GM10266 (cell line): ENCODE results near the gene IL12B.

Experiments
- DNase-seq: peaks from one replicate; pipeline ENCODE4 v3.0.0; 2012; ENCODE audit errors: extremely low spot score
- CTCF ChIP-seq: IDR thresholded peaks from 2 replicates; pipeline ENCODE4 v1.5.1; 2012; ENCODE audit warnings: mild to moderate bottlenecking, low read depth; ENCODE audit not compliant: control insufficient read depth, insufficient read depth; ENCODE audit errors: missing control alignments

The IL12B gene

GRCh38 chr5:159317849-159318248, 12.4 kb downstream of the IL12B start:
- DNase-seq: no peak
- no peak for TF ChIP-seq CTCF

- DNase-seq: peak; percentile 64
Measured at GRCh38 chr5:159316519-159317383, 13.5 kb downstream of the IL12B start.

DNA sequence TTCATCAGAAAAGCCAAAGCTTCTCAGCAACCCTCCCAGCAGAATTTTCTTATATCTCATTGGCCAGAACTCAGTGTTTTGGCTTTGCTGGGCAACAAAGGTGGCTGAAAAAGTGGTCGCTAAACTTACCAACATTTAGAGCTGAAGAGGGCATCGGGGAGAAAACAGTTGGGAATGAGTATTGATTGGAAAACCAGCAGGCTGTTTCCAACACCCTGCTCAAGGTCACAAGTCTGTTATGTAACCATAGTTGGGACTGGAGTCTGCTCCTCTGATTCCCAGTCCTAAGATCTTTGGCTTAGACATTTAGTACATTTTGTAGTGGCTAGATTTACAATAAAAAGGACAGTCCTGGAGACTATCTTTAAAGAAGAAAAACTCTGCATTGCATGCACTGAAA, 17.1 kb downstream of the IL12B start:
- DNase-seq: no peak
- TF ChIP-seq CTCF: no peak

More at GRCh38 chr5:159316519-159317383, 13.5 kb downstream of the IL12B start:
- TF ChIP-seq CTCF: peak; percentile 73

DNA sequence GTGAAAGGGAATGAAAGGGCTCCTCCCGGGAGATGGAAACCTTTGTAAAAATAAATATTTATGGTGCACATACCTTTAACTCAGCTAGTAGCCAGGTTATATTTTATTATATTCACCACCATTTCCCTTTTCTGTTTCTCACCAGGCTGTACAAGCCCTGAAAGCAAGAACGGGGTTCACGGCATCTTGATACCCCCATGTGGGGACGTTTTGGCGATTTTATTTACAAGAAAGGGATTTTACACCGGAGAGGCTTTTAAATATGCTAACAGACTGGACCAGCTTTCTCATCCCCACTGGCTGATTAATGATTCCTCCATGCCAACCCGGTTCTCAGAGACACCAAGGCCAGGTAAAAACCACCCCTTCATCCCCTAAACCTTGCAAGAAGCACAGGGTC, 19.2 kb downstream of the IL12B start:
- TF ChIP-seq CTCF: no peak
- DNase-seq: no peak

DNA sequence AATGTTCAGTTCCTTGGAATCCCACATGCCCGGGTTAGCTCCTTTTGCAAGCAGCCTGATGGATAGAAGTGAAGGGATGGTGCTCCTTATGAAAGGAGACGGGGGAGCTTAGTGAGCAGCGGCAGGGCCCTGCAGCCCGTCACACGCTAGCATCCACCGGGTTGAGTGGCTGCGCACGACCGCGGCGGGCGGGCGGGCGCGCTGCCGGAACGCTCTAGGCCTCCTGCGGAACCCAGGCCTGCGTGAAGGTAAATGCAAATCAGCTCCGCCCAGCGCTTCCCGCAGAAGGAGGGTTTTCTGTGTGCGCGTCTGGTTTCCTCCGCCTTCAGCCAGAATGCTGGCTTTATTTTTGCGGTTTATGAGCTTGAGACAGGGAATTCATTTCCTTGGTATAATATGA, 19.8 kb downstream of the IL12B start:
- no peak for DNase-seq
- TF ChIP-seq CTCF: no peak

GRCh38 chr5:159309689-159310433, 20.4 kb downstream of the IL12B start:
- DNase-seq: no peak
- no peak for TF ChIP-seq CTCF
